Parathyroid adenoma (tissue), 2 donors: ENCODE data around the gene PSME4.
"Not testable (repeated sequence)": the region's sequence is repeated elsewhere in the genome, so short reads cannot be mapped to it uniquely, and the experiment has no call there.

Experiments used
- H2AFZ ChIP-seq: fragments of 300-600 bp; sonication (generic); one replicate; pipeline ENCODE4 v1.7.0; 2017; ENCODE audit warnings: antibody characterized with exemption, mild to moderate bottlenecking
- H3K27ac ChIP-seq: fragments of 300-600 bp; sonication (generic); one replicate; pipeline ENCODE4 v1.7.0; 2017
- H3K27me3 ChIP-seq: fragments of 300-600 bp; sonication (generic); one replicate; pipeline ENCODE4 v1.7.0; 2017; ENCODE audit warnings: low read length; ENCODE audit not compliant: control insufficient read depth, insufficient read depth
- H3K36me3 ChIP-seq: fragments of 300-600 bp; sonication (generic); one replicate; pipeline ENCODE4 v1.7.0; 2017; ENCODE audit warnings: low read length; ENCODE audit not compliant: control insufficient read depth, insufficient read depth
- H3K4me1 ChIP-seq: fragments of 300-600 bp; sonication (generic); one replicate; pipeline ENCODE4 v1.7.0; 2017; ENCODE audit warnings: control low read depth
- H3K4me2 ChIP-seq: fragments of 300-600 bp; sonication (generic); one replicate; pipeline ENCODE4 v1.7.0; 2017; ENCODE audit warnings: low read length
- H3K4me3 ChIP-seq: fragments of 300-600 bp; sonication (generic); one replicate; pipeline ENCODE4 v1.7.0; 2017; ENCODE audit warnings: low read depth, low read length
- H3K79me2 ChIP-seq: fragments of 300-600 bp; sonication (generic); one replicate; pipeline ENCODE4 v1.7.0; 2017; ENCODE audit warnings: control low read depth
- H3K9ac ChIP-seq: fragments of 300-600 bp; sonication (generic); one replicate; pipeline ENCODE4 v1.7.0; 2017; ENCODE audit warnings: mild to moderate bottlenecking
- H3K9me3 ChIP-seq: fragments of 300-600 bp; sonication (generic); one replicate; pipeline ENCODE4 v1.7.0; 2017; ENCODE audit warnings: low read length; ENCODE audit not compliant: control insufficient read depth
- TF ChIP-seq, protein P1 (sequence below): fragments of 300-600 bp; sonication (generic); IDR thresholded peaks from one replicate; pipeline ENCODE4 v1.7.0; 2017; ENCODE audit warnings: antibody characterized with exemption, mild to moderate bottlenecking
- donor health status: primary hyperparathyroidism.

PSME4 gene

GRCh38 chr2:53852532-53852931 is 118.3 kb downstream of the PSME4 start:
- H3K9me3 ChIP-seq: no peaks in the 10 kb centered on the region
- H3K4me3 ChIP-seq: no peak overlapping the region
- H3K27me3 ChIP-seq: no peaks in the 10 kb centered on the region
- H2AFZ ChIP-seq: no peak overlapping the region
- peaks cover 3% of the 10 kb centered on the region for H3K79me2 ChIP-seq
- H3K27ac ChIP-seq: no peak overlapping the region
- no peak overlapping the region for H3K4me2 ChIP-seq
- TF ChIP-seq, protein P1, sequence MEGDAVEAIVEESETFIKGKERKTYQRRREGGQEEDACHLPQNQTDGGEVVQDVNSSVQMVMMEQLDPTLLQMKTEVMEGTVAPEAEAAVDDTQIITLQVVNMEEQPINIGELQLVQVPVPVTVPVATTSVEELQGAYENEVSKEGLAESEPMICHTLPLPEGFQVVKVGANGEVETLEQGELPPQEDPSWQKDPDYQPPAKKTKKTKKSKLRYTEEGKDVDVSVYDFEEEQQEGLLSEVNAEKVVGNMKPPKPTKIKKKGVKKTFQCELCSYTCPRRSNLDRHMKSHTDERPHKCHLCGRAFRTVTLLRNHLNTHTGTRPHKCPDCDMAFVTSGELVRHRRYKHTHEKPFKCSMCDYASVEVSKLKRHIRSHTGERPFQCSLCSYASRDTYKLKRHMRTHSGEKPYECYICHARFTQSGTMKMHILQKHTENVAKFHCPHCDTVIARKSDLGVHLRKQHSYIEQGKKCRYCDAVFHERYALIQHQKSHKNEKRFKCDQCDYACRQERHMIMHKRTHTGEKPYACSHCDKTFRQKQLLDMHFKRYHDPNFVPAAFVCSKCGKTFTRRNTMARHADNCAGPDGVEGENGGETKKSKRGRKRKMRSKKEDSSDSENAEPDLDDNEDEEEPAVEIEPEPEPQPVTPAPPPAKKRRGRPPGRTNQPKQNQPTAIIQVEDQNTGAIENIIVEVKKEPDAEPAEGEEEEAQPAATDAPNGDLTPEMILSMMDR: no peak
- no peaks in the 10 kb centered on the region for H3K36me3 ChIP-seq
- no peaks in the 10 kb centered on the region for H3K4me1 ChIP-seq
- no peak overlapping the region for H3K9ac ChIP-seq

DNA sequence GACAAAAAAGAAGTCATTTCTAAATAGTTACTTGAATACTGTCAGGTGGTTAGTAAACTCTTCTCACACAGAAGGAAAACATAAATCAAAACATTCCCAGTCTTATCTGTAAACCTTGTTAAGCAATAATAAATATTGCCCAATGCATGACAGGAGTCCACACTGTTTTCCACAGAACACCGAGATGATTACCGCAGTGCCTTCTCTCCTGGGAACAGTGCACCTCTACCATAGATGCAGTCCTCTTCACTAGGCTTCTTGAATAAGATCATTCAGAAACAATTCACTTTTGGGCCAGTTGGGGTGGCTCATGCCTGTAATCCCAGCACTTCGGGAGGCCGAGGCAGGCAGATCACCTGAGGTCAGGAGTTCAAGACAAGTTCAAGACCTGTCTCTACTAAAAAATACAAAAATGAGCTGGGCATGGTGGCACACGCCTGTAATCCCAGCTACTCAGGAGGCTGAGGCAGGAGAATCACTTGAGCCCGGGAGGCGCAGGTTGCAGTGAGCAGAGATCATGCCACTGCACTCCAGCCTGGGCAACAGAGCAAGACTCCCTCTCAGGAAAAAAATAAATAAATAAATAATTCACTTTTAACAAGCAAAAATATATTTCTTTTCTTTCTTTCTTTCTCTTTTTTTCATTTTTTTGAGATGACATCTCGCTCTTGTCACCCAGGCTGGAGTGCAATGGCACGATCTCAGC is 119.6 kb downstream of the PSME4 start:
- not testable (repeated sequence) for H3K36me3 ChIP-seq, H3K4me1 ChIP-seq, H3K4me2 ChIP-seq, H3K4me3 ChIP-seq, H3K27ac ChIP-seq, H3K9me3 ChIP-seq, H3K9ac ChIP-seq, H3K27me3 ChIP-seq, H3K79me2 ChIP-seq, H2AFZ ChIP-seq

- no peak overlapping the region for H2AFZ ChIP-seq
- no peak overlapping the region for H3K4me3 ChIP-seq
- H3K4me2 ChIP-seq: no peak overlapping the region
- H3K36me3 ChIP-seq: no peaks in the 10 kb centered on the region
- no peaks in the 10 kb centered on the region for H3K4me1 ChIP-seq
- no peaks in the 10 kb centered on the region for H3K9me3 ChIP-seq
- H3K79me2 ChIP-seq: peaks cover 3% of the 10 kb centered on the region
- no peak overlapping the region for H3K9ac ChIP-seq
- TF ChIP-seq, protein P1: no peak
- no peaks in the 10 kb centered on the region for H3K27me3 ChIP-seq
- H3K27ac ChIP-seq: no peak overlapping the region
These were observed 122.7 kb downstream of the PSME4 start for GRCh38 chr2:53848062-53848461.

GRCh38 chr2:53843595-53843994 is 127.2 kb downstream of the PSME4 start:
- Histone ChIP-seq H3K27ac (no peak overlapping the region), H3K79me2 (no peaks in the 10 kb centered on the region), H3K9me3 (no peaks in the 10 kb centered on the region), H3K36me3 (no peaks in the 10 kb centered on the region), H3K9ac (no peak overlapping the region), H3K4me3 (no peak overlapping the region), H3K27me3 (no peaks in the 10 kb centered on the region), H3K4me1 (no peaks in the 10 kb centered on the region), H2AFZ (no peak overlapping the region), H3K4me2 (no peak overlapping the region)
- TF ChIP-seq, protein P1: no peak

DNA sequence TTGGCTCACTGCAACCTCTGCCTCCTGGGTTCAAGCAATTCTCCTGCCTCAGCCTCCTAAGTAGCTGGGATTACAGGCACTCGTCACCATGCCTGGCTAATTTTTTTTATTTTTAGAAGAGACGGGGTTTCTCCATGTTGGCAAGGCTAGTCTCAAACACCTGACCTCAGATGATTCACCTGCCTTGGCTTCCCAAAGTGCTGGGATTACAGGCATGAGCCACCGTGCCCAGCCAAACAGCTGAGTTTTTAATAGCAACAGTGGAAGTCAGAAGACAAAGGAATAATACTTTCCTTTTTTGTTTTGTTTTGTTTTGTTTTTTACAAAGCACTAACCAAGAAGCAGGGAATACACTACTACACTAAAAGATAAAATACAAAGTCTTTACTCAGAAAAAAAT is 127.9 kb downstream of the PSME4 start:
- no peaks in the 10 kb centered on the region for H3K27me3 ChIP-seq
- H2AFZ ChIP-seq: no peak overlapping the region
- no peaks in the 10 kb centered on the region for H3K79me2 ChIP-seq
- no peak overlapping the region for H3K4me2 ChIP-seq
- H3K9ac ChIP-seq: no peak overlapping the region
- H3K36me3 ChIP-seq: no peaks in the 10 kb centered on the region
- TF ChIP-seq, protein P1: no peak
- no peaks in the 10 kb centered on the region for H3K9me3 ChIP-seq
- H3K4me3 ChIP-seq: no peak overlapping the region
- no peak overlapping the region for H3K27ac ChIP-seq
- no peaks in the 10 kb centered on the region for H3K4me1 ChIP-seq

- H3K27ac ChIP-seq, H2AFZ ChIP-seq, H3K4me3 ChIP-seq, H3K4me1 ChIP-seq, H3K27me3 ChIP-seq, H3K9me3 ChIP-seq, H3K4me2 ChIP-seq, H3K36me3 ChIP-seq, H3K79me2 ChIP-seq, H3K9ac ChIP-seq: not testable (repeated sequence)
These were observed 129.1 kb downstream of the PSME4 start for GRCh38 chr2:53841651-53842050.
